Activated CD8-positive, alpha-beta memory T cell treated with anti-CD3 and anti-CD28 coated beads, Interleukin-2, amount 10 ng/mL, durations not matched to agents 7 days and 5 days (primary cell): ENCODE measurements around the gene KRTAP22-1. TPM values are rescaled to one million over a fixed set of nuclear protein-coding genes. Genes with fewer than 3 reads are reported as not detected.

Experiments used
- ATAC-seq: fragments of 150-1000 bp; cut with Tn5 transposase; one replicate; pipeline ENCODE4 v1.10.0; 2021; ENCODE audit warnings: moderate library complexity
- CTCF ChIA-PET: fragments of 350-600 bp; sonication (Branson Sonifier 250); formaldehyde crosslinking; loops from one replicate; lab custom pipeline; 2021; ENCODE audit warnings: antibody characterized with exemption; lab: Charles Lee
- DNase-seq: peaks from one replicate; pipeline ENCODE4 v3.0.0-alpha.2; 2020
- H3K27ac Mint-ChIP-seq: one replicate; pipeline ENCODE4 v1.8.0; 2021; ENCODE audit warnings: mild to moderate bottlenecking, mixed read lengths
- H3K27me3 Mint-ChIP-seq: one replicate; pipeline ENCODE4 v1.8.0; 2021; ENCODE audit warnings: mixed read lengths
- H3K36me3 Mint-ChIP-seq: one replicate; pipeline ENCODE4 v1.8.0; 2021; ENCODE audit warnings: mild to moderate bottlenecking, mixed read lengths
- H3K4me1 Mint-ChIP-seq: one replicate; pipeline ENCODE4 v1.8.0; 2021; ENCODE audit warnings: mixed read lengths
- H3K4me3 Mint-ChIP-seq: one replicate; pipeline ENCODE4 v1.8.0; 2021; ENCODE audit warnings: mild to moderate bottlenecking, moderate library complexity, mixed read lengths
- H3K9me3 Mint-ChIP-seq: one replicate; pipeline ENCODE4 v1.8.0; 2022; ENCODE audit warnings: low read depth, mixed read lengths
- total RNA-seq, 2 experiments: library from RNA; stranded (reverse); gene quantifications; one replicate each; pipeline ENCODE4 v1.2.3, GENCODE V29; 2021

Gene KRTAP22-1
- total RNA-seq, 2 experiments from 2014 or later, result not detected

DNA sequence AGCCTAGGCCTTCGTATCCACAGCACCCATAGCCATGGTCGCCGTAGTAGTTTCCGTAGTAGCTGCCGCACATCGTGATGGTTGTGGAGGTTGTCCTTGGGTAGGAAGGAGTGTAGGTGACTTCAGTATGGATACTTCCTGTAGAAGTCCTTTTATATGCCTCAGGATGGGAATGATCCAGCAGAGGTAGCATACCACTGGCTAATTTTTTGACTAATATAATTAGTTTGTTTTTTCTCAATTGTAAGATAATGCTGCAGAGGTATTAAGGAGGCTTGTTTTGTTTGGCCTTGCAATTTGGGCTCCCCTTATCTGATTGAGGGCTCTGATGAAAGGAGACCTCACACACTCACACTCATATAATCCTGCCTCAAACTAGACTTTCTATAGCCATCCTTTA, 2.1 kb upstream of the KRTAP22-1 start, which contains the start of gene KRTAP6-2:
KRTAP6-2 (minus strand) TSS at position 101 of the 400 bp plus-strand sequence; CDS start at position 73, 28 bp downstream.
- H3K4me3 Mint-ChIP-seq, result no peak within 1 kb of the TSS
- DNase-seq, result no peak
- no peaks in the 10 kb centered on the region for H3K36me3 Mint-ChIP-seq
- CTCF ChIA-PET, result no interaction called here
- peaks cover 2% of the 10 kb centered on the region for H3K9me3 Mint-ChIP-seq
- H3K27me3 Mint-ChIP-seq, result no peaks in the 10 kb centered on the region
- no peaks in the 10 kb centered on the region for H3K4me1 Mint-ChIP-seq
- H3K27ac Mint-ChIP-seq, result no peak within 1 kb of the TSS
- ATAC-seq, result no peak

DNA sequence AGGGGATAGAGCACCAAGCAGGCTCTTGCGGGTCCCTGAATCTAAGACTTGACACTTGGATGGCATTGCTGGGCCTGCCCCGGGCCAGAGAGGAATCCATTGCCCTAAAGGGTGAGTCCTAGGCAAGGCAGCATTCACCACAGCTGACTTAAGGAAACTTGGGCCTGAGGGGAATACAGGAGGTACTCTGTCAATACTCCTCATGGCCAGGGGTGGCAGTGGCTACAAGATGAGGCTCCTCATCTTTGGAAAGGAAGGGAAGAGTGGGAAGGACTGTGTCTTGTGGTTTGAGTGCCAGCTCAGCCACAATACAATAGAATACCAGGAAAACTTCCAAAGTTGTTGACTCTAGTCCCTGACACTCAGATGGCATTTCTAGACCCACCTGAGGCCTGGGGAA, 5.1 kb downstream of the KRTAP22-1 start:
- Mint-ChIP-seq H3K9me3 (peaks cover 2% of the 10 kb centered on the region), H3K4me1 (no peaks in the 10 kb centered on the region), H3K27ac (no peak overlapping the region), H3K4me3 (no peak overlapping the region), H3K36me3 (no peaks in the 10 kb centered on the region), H3K27me3 (no peaks in the 10 kb centered on the region)
- DNase-seq (no peak), ATAC-seq (no peak)
- CTCF ChIA-PET, result no interaction called here

DNA sequence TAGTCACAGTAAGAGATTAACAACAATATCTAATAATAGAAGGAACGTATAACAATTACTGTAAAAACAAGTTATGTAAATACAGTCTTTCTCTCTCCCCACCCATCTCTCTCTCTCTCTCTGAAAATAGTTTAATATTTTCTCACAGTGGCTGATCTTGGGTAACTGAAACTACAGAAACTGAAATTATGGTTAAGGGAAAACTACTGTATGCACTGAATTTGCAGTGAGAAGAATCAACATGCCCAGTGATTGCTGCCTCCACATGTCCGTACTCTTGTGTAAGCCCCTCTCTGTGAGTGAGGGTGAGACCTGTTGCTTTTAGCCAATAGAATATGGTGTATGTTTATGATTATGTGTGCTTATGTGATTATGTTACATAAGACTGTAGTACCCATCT, 11.2 kb downstream of the KRTAP22-1 start:
- DNase-seq, result no peak
- no peak overlapping the region for H3K4me3 Mint-ChIP-seq
- no peaks in the 10 kb centered on the region for H3K4me1 Mint-ChIP-seq
- no peaks in the 10 kb centered on the region for H3K36me3 Mint-ChIP-seq
- H3K27ac Mint-ChIP-seq, result no peak overlapping the region
- no peak for ATAC-seq
- CTCF ChIA-PET, result no interaction called here
- peaks cover 7% of the 10 kb centered on the region for H3K9me3 Mint-ChIP-seq
- H3K27me3 Mint-ChIP-seq, result no peaks in the 10 kb centered on the region

DNA sequence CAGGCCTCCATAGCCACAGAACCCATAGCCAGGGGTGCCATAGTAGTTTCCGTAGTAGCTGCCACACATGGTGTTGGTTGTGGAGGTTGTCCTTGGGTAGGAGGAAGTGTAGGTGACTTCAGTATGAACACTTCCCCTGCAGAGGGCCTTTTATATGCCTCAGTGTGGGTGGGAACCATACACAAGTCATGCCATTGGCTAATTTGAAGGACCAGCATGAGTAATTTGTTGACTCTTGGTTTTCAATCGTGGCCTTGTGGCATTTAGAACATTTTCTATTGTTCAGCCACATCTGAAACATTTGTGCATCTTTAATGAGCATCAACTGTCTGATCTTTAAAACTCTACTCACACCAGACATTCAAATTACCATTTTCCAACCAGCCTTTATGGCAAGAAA, 12.9 kb downstream of the KRTAP22-1 start, which contains the start of gene KRTAP6-1:
KRTAP6-1 (minus strand) TSS at position 95 of the 400 bp plus-strand sequence; CDS start at position 69, 26 bp downstream.
- CTCF ChIA-PET, result no interaction called here
- no peaks in the 10 kb centered on the region for H3K27me3 Mint-ChIP-seq

DNA sequence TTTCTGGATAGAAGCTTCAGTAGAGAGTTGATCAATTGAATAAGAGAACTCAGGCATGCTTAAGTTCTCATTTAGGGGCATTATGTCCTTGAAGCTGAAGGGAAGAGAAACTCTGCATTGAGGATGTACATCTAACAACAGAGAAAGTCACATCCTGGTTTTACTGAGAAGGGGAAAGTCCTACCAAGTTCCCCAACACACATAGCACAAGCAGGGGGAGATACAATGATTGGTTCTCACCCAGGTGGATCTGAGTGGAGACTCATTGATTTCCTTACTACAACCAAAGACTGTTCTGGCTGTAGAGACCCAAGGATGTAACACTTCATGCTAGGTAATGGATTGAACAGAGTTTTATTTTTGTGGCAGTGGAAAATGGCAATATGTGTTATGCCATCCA, 14.3 kb downstream of the KRTAP22-1 start:
- DNase-seq (no peak), ATAC-seq (no peak)
- peaks cover 7% of the 10 kb centered on the region for H3K9me3 Mint-ChIP-seq
- H3K36me3 Mint-ChIP-seq, result no peaks in the 10 kb centered on the region
- no peaks in the 10 kb centered on the region for H3K4me1 Mint-ChIP-seq
- H3K27ac Mint-ChIP-seq, result no peak overlapping the region
- CTCF ChIA-PET, result no interaction called here
- no peaks in the 10 kb centered on the region for H3K27me3 Mint-ChIP-seq
- H3K4me3 Mint-ChIP-seq, result no peak overlapping the region

More for the DNA sequence above, 12.9 kb downstream of the KRTAP22-1 start, which contains the start of gene KRTAP6-1:
- Mint-ChIP-seq H3K27ac (no peak within 1 kb of the TSS), H3K9me3 (peaks cover 7% of the 10 kb centered on the region), H3K4me3 (no peak within 1 kb of the TSS), H3K36me3 (no peaks in the 10 kb centered on the region), H3K4me1 (no peaks in the 10 kb centered on the region)
- DNase-seq (no peak), ATAC-seq (no peak)

DNA sequence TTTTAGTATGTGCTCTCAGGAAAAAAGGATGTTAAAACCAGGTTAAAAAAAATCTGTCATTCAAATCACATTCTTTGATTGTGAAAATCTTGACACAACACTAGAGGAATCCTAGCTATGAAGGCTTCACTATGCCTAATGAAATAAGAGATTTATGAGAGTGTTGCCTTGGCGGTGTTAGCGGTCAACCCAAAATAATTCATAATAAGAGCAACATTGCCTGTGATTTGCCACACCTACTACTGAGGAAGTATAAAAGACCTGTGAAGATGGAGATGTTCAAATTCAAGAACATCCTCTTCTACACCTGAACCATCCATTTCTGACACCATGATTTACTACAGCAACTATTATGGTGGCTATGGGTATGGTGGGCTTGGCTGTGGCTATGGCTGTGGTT, 15.2 kb downstream of the KRTAP22-1 start, which contains the start of gene KRTAP20-1:
KRTAP20-1 (plus strand) TSS at position 301 of the 400 bp plus-strand sequence; CDS start at position 331, 30 bp downstream.
- Mint-ChIP-seq H3K9me3 (peaks cover 4% of the 10 kb centered on the region), H3K27me3 (no peaks in the 10 kb centered on the region), H3K4me3 (no peak within 1 kb of the TSS), H3K4me1 (no peaks in the 10 kb centered on the region), H3K36me3 (no peaks in the 10 kb centered on the region), H3K27ac (no peak within 1 kb of the TSS)
- ATAC-seq (no peak), DNase-seq (no peak)
- CTCF ChIA-PET, result no interaction called here

DNA sequence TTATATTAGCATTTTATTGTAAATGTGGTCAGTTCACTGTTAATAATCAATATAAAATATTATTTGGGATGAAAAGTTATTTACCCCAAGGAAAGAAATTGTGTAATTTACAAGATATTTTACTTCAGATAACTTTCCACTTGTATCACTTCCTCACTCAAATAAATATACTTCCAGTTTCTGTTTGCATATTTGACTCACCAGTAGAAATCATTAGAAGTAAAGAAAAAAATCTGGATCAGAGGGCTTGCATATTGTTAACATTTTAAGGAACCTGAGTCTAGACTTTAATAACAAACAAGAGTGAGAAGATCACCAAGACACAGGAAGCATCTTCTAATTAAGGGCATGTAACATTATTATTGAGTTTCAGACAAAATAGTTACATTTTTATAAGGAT, 19.2 kb downstream of the KRTAP22-1 start:
- no peaks in the 10 kb centered on the region for H3K4me1 Mint-ChIP-seq
- CTCF ChIA-PET, result no interaction called here
- H3K27ac Mint-ChIP-seq, result no peak overlapping the region
- no peaks in the 10 kb centered on the region for H3K36me3 Mint-ChIP-seq
- no peak overlapping the region for H3K4me3 Mint-ChIP-seq
- ATAC-seq (no peak), DNase-seq (no peak)
- peaks cover 7% of the 10 kb centered on the region for H3K9me3 Mint-ChIP-seq
- no peaks in the 10 kb centered on the region for H3K27me3 Mint-ChIP-seq

DNA sequence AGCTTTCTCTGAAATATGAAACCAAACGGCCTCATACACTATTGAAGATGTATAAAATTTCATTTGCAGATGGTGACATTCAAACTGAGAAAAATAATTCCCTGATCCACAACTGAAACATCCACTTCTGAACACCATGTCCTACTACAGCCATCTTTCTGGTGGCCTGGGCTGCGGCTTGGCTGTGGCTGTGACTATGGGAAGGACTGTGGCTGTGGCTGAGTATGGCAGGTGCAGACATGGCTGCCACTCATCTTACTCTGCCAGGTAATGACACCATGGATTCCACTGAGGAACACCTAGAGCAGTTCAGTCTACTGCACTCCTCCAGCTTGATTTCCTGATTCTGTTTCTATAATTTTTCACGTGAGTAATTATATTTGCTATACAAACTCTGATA, 19.6 kb downstream of the KRTAP22-1 start, which contains the start of gene KRTAP20-4:
KRTAP20-4 (plus strand) TSS at position 106 of the 400 bp plus-strand sequence.
- DNase-seq (no peak), ATAC-seq (no peak)
- Mint-ChIP-seq H3K4me3 (no peak within 1 kb of the TSS), H3K27ac (no peak within 1 kb of the TSS), H3K27me3 (no peaks in the 10 kb centered on the region), H3K9me3 (peaks cover 7% of the 10 kb centered on the region), H3K4me1 (no peaks in the 10 kb centered on the region), H3K36me3 (no peaks in the 10 kb centered on the region)
- CTCF ChIA-PET, result no interaction called here

DNA sequence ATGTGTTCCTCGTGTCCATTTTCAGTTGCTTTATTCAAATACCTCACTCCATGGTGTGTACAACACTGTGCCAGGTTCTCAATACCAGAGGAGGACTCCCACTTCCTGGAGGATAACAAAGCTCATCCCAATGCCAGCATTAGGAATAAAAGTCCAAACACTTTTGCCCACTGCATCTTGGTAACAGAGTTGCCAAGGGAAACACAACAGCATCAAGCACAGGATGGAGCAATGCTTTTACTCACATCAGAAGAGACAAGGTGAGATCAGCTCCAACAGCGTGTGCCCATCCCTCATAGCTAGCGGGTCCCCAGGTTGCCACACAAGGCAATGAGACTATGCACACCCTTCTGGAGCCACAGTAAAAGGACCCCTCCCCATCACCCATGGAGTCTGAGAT, 22.5 kb downstream of the KRTAP22-1 start:
- Mint-ChIP-seq H3K4me1 (no peaks in the 10 kb centered on the region), H3K9me3 (peaks cover 5% of the 10 kb centered on the region), H3K36me3 (no peaks in the 10 kb centered on the region), H3K4me3 (no peak overlapping the region), H3K27me3 (no peaks in the 10 kb centered on the region), H3K27ac (no peak overlapping the region)
- DNase-seq (no peak), ATAC-seq (no peak)
- CTCF ChIA-PET, result no interaction called here

DNA sequence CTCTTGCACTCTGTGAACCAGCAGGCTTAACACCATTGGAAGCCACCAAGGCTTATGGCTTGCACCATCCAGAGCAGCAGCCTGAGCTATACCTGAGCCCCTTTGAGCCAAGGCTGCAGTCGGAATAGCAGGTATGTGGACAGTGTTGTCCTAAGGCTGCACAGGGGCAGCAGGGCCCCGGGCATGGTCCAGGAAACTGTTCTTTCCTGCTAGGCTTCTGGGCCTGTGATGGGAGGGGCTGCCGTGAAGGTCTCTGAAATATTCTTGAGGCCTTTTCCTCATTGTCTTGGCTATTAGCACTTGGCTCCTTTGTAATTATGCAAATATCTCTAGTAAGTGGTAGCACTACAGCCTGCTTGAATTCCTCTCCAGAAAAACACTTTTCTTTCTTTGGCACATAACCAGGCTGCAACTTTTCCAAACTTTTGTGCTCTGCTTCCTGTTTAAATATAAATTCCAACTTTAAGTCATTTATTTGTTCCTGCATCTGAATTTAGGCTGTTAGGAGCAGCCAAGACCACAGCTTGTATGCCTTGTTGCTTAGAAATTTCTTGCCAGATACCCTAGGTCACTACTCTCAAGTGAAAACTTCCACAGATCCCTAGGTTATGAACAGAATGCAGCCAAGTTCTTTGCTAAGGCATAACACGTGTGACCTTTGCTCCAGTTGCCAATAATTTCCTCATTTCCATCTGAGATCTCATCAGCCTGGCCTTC, 24.7 kb downstream of the KRTAP22-1 start:
- CTCF ChIA-PET, result no interaction called here
- H3K27me3 Mint-ChIP-seq, result no peaks in the 10 kb centered on the region
- no peaks in the 10 kb centered on the region for H3K36me3 Mint-ChIP-seq
- DNase-seq, result no peak
- no peaks in the 10 kb centered on the region for H3K4me1 Mint-ChIP-seq
- H3K27ac Mint-ChIP-seq, result no peak overlapping the region
- peaks cover 5% of the 10 kb centered on the region for H3K9me3 Mint-ChIP-seq
- no peak for ATAC-seq
- no peak overlapping the region for H3K4me3 Mint-ChIP-seq

DNA sequence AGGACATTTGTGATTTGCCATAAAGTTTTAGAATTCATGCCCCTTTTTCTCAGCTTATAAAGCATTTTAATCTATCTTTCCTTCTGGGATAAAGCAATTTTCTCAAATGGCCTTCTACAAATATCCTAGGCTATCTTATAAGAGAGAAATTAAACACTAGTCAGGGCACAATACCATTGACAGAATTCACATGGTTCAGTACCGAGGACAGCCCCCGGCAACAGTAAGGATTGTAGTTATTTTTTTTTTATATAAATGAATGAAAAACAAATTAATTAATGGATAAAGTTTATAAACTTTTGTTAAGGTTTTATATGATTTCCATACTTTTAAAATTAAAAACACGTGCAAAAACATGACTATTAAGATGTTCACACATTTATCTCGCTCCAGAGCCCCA, 27.2 kb downstream of the KRTAP22-1 start:
- Mint-ChIP-seq H3K27ac (no peak overlapping the region), H3K4me3 (no peak overlapping the region), H3K4me1 (no peaks in the 10 kb centered on the region), H3K27me3 (no peaks in the 10 kb centered on the region), H3K9me3 (peaks cover 5% of the 10 kb centered on the region), H3K36me3 (no peaks in the 10 kb centered on the region)
- CTCF ChIA-PET, result no interaction called here
- no peak for ATAC-seq
- DNase-seq, result no peak

DNA sequence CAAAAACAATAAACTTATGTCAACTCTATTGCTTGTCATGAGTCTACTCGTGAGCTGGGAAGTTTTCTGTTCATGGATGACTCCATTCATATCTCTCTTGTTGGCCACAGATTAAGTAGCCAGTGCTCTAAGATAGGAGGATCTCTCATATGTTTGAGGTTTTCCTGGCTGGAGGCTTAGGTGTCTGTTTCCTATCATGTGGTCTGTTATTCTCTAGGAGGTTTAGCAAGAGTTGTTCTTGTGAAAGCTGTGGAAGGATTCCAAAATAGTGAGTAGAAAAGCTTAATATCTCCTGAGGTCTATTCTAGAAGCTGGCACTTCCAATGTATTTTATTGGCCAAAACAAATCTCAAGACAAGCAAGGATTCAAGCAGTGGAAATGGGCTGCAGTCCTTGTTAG, 28.3 kb downstream of the KRTAP22-1 start:
- Mint-ChIP-seq H3K4me1 (no peaks in the 10 kb centered on the region), H3K4me3 (no peak overlapping the region), H3K36me3 (no peaks in the 10 kb centered on the region), H3K27me3 (no peaks in the 10 kb centered on the region), H3K9me3 (no peaks in the 10 kb centered on the region), H3K27ac (no peak overlapping the region)
- no peak for DNase-seq
- no peak for ATAC-seq
- CTCF ChIA-PET, result no interaction called here

DNA sequence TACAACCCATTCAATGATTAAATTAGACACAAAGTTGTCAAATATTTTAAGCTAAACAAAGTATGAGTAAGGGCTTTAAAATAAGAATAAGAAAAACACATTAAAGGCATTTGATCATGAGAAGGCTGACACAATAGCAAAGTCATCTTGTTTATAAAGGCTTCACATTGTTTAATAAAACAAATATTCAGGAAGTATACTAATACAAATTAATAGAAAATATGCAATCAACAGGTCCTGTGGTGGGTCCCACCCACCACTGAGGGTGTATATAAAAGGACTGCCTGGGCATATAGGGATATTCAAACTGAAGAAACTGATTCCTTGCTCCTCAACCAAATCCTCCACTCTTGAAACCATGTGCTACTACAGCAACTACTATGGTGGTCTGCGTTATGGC, 34.0 kb downstream of the KRTAP22-1 start, which contains the start of gene KRTAP20-2:
KRTAP20-2 (plus strand) TSS at position 301 of the 400 bp plus-strand sequence; CDS start at position 359, 58 bp downstream.
- no peaks in the 10 kb centered on the region for H3K4me1 Mint-ChIP-seq
- no peak within 1 kb of the TSS for H3K27ac Mint-ChIP-seq
- DNase-seq, result no peak
- CTCF ChIA-PET, result no interaction called here
- H3K27me3 Mint-ChIP-seq, result no peaks in the 10 kb centered on the region
- no peaks in the 10 kb centered on the region for H3K9me3 Mint-ChIP-seq
- no peak for ATAC-seq
- no peak within 1 kb of the TSS for H3K4me3 Mint-ChIP-seq
- H3K36me3 Mint-ChIP-seq, result no peaks in the 10 kb centered on the region

DNA sequence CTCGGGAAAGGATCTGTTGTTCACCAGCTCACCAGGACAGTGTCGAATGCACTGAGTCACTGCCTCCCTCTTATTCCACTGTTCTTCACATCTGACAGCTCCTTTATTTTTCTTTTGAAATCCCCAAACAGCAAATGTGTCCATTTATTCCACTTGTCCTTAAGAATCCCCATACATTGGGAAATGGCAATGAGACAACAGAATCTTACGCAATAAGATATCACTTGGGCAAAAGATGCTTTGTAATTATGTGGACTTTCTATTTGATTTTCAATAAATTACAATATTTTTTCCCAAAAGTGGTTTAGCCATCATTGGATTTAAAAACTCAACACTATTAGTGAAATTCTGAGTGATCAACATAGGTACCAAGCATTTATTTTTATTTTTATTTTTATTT, 37.8 kb downstream of the KRTAP22-1 start:
- Mint-ChIP-seq H3K4me3 (no peak overlapping the region), H3K36me3 (no peaks in the 10 kb centered on the region), H3K27ac (no peak overlapping the region), H3K9me3 (peaks cover 2% of the 10 kb centered on the region), H3K4me1 (no peaks in the 10 kb centered on the region), H3K27me3 (no peaks in the 10 kb centered on the region)
- CTCF ChIA-PET, result no interaction called here
- ATAC-seq, result no peak
- DNase-seq, result no peak
